ENCODE results near the gene HRH3.
A peak's percentile ranks its signal among the peaks of the same experiment; 100 is the strongest.

Gene HRH3

GRCh38 chr20:62219992-62220665 lies at the start of gene HRH3:
TSS of gene HRH3 (minus strand) at chr20:62220278. CDS start at chr20:62219970, 308 bp downstream.
- DNase-seq: peak; percentile 18

DNA sequence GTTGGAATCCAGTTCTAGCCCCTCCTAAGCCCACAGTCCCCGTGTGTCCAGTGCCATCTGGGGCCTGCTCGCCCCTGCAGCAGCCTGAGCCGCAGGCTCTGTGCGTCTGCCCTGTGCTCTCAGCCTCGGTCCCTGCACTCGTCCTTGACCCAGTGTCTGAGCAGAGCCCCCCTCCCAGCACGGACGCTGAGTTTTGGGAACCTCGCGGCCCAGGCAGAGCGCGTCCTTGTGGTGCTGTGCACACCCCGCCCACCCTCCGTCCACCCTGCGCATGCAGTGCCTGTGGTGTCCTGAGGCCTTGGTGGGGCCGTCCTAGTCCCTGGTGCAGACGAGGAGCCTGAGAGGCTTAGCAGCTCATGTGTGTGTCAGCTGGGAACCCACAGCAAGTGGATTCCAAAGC lies 49.8 kb upstream of the HRH3 start:
- no peak for DNase-seq

DNA sequence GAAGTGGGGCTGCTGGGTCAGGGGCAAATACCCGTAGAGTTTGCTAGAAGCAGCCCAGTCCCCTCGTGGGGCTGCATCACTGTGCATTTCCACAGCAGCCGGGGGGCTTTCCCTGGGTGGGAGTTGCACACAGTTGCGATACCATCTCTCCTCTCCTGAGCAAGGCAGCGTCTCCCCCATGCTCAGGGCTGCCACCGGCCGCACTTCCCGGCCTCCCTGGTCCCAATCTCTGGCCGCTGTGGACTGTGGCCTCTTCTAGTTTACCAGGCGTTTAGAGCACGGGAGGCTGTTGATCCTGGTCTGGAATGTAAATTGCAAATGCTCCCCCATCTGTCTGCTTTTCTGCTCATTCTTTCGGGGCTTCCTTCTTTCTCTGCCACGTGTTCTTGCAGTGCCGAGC lies 49.3 kb upstream of the HRH3 start:
- no peak for DNase-seq

- no peak for DNase-seq
Measured at GRCh38 chr20:62268228-62268900, 48.3 kb upstream of the HRH3 start.

DNA sequence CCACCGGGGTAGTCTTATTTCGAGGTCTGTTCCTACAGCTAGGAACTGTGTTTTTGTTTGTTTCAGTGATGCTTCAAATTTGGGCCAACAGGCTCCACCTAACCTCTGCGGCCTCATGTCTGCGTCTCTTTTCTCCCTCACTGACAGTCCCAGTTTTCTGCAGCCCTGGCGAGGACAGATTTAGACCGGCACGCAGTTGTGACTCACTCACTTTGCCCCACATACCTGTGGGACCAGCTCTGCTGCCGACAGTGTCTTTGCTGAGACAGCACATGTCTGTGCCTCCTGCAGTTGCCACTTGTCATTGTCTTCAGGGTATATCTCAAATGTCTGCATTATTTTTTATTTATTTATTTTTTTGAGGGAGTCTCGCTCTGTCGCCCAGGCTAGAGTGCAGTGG lies 47.5 kb upstream of the HRH3 start:
- no peak for DNase-seq

- no peak for DNase-seq
Measured at GRCh38 chr20:62266851-62267250, 46.8 kb upstream of the HRH3 start.

DNA sequence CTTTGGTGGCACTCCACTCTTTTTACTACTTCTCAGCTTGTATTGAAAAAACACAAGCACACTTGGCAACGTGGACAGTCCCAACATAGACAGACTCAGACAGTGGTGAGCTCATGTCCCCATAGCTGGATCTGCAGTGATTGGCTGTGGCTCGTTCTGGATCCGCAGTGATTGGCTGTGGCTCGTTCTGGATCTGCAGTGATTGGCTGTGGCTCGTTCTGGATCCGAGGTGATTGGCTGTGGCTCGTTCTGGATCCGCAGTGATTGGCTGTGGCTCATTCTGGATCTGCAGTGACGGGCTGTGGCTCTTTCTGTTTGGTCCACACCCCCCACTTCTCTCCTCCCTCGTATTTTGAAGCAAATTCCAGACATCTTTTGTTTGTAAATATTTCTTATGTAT lies 46.3 kb upstream of the HRH3 start:
- no peak for DNase-seq

DNA sequence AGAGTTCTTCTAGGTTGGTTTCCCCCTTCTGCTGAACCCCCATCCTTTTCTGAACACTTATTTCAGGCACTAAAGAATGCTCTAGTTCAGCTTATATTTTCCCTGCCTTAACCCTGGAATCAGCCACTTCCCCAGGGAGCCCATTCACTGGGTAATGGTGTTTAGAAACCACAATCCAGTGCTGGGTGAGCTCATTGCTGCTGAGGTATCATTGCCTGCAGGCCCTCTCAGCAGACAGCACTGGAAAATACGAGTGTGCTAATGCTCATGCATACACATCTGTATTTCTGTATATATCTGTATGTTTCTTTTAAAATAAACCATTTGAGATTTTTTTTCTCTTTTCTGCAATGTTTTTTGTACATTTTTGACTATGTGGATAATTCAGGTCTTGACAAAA lies 45.3 kb upstream of the HRH3 start:
- no peak for DNase-seq

GRCh38 chr20:62263396-62263795 lies 43.3 kb upstream of the HRH3 start:
- DNase-seq: no peak

- DNase-seq: no peak
Measured at GRCh38 chr20:62262064-62262463, 42.0 kb upstream of the HRH3 start.

DNA sequence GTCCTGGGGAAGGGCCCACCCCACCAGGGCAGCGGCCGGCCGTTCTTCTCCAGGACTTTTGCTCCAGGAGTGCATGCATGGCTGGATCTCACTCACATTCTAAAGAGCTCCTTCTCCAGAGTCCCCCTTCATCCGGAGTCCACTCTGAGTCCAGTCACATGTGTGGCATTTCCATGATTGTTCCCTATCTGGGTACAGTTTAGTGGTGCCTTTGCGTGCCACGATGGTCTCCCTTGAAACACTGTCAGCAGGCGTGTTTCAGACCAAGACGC lies 39.2 kb upstream of the HRH3 start:
- no peak for DNase-seq

DNA sequence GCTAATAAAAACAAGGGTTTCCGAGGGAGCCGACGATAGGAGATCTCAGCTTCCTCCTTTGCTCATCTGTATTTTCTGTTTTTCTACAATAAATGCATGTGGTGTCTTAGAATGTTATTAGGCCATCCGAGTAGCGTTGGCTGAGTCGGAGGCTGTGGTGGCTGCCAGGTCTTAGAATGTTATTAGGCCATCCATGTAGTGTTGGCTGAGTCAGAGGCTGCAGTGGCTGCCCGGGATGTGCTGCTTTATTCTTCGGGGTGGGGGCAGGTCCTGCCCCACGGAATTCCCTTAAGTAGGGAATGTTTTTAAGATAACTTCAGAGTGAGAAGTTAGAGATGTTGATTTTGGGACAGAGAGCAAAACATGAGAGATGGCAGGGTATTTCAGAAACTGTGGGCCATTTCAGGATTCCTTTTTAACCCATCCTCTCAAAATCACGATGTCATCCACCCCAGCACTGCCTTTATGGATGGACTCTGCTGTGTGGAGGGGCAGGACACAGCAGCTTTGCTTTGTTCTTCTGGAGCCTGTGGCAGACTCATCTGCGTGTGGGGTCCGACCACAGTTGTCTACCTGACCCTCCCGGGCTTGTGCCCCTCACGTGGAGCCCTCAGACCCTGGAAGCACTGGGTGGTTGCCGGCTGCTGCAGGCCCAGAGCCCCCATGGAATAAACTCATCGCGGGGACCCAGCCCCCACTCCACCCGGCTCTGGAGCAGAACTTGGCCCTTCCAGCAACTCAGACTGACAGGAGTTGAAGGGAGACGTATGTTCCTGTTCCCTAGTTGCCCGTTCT lies 38.6 kb upstream of the HRH3 start:
- no peak for DNase-seq

- no peak for DNase-seq
Measured at GRCh38 chr20:62255976-62256375, 35.9 kb upstream of the HRH3 start.

DNA sequence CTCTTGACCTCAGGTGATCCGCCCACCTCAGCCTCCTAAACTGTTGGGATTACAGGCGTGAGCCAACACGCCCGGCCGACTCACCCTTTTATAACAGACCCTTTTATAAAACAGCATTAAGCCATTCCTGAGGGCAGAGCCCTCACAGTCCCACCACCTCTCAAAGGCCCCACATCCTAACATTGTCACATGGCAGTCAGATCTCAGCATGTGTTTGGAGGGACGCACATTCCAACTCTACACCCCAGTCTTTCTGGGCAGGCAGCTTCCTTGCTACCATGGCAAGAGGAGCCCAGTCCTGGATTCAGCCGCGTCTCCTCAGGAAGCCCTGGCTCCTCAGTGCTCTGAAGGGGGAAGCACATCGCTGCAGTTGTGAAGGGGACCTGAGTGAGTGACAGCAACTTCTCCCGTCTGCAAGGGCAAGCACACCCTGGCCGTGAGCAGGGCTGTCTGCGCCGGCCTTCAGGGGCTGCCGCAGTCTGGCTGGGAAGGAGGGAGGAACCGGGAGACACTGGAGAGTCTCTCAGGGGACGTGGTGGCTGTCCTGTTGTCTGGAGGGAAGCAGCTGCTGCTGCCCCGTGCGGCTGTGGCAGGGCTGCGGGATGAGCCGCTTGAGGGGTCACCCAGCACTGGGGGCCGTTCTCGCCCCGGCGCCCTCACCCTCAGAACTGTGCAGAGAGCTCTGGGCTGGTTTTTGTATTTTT lies 34.1 kb upstream of the HRH3 start:
- no peak for DNase-seq

- DNase-seq: no peak
Measured at GRCh38 chr20:62253398-62253797, 33.3 kb upstream of the HRH3 start.

- DNase-seq: no peak
Measured at GRCh38 chr20:62252342-62252966, 32.4 kb upstream of the HRH3 start.

DNA sequence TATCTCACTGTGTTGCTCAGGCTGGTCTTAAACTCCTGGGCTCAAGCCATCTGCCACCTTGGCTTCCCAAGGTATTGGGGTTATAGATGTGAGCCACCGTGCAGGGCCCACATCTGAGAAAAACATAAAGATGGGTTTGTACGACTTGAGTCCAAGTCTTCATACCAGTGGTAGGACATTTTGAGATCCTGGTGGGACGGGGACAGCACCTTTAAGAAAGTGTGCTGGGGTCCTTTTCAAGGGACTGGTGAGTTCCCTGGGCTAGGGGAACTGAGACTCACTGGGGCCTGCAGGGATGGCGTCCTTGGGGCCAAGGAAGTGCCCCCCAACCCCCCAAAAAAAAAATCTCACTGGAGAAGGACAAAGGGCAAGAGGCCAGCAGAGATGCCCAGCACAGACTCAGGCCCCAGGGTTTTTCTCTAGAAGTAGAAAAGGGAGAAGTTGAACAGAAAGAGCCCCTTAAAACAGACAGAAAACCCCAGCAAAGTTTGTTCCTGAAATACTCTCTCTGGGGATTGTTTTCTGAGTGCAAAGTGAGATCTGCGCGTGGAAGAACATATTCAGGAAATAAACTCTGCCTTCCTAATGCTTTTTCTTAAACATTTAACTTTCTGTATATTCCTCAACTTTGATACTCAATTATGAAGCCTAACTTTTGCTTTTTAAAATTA lies 28.9 kb upstream of the HRH3 start:
- no peak for DNase-seq

DNA sequence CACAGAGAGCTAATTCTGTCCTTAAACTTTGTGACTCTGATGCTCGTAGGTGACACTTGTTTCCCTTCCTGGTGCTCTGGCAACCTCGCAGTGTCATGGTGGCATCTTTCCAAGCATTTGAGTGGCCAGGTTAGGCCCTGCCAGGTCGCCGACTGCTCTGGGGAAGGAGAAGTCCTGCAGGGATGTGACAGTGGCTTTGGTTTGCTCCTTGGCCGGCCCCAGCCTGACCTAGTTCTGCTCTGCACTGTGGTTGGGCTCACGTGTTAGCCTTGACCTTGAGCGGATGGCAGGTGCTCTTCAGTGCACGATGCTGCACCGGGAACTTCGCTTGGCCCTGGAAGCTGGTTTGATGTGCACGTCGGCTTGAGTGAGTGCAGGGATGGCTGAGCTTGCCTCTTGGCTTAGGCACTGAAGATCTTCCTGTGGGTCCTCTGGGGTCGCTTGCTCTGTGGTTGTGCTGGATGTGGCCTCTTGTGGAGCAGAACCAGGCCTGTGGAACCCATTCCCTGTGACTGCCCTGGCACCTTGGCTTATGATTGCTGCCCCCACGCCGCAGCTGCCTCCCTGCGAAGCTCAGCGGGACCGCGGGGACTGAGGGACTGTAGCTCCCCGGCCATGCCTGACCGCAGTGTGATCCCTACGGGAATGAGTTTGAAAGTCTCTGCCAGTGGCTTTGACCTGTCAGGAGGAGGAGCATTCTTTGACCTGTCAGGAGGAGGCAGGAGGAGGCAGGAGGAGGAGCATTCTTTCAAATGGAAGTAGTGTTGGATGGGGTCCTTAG lies 27.0 kb upstream of the HRH3 start:
- DNase-seq: no peak

DNA sequence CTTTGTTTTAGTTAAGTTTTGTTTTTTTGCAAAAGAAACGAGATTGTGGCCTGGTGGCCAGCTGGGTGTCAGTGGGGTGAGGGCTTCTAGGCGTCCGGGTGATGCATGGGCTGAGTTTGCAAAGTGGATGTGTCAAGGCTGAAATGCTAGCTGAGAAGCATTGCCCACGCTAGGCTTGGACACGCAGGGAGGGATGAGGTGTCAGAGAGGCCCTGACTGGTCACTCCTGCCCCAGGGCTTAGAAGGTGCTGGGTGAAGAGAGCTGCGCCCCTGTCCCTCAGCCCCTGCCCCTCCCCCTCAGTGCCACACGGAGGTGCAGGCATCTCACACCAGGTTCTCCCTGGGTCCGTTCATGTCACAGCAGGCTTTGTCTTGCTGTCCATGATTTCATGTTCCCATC lies 26.4 kb upstream of the HRH3 start:
- no peak for DNase-seq

- DNase-seq: no peak
Measured at GRCh38 chr20:62245911-62246280, 25.8 kb upstream of the HRH3 start.

- DNase-seq: no peak
Measured at GRCh38 chr20:62244644-62245108, 24.6 kb upstream of the HRH3 start.
